HuH-7.5 (cell line): ENCODE measurements around the gene PDZD2.

Experiments used
- DNase-seq: peaks from one replicate; pipeline ENCODE4 v3.0.0; 2011; ENCODE audit warnings: low spot score

PDZD2 gene

GRCh38 chr5:32145378-32145777 is 506.4 kb downstream of the PDZD2 start:
- DNase-seq: no peak

- no peak for DNase-seq
Observed at GRCh38 chr5:32147236-32147635, 508.3 kb downstream of the PDZD2 start.

GRCh38 chr5:32147959-32148358 is 509.0 kb downstream of the PDZD2 start:
- no peak for DNase-seq

GRCh38 chr5:32150366-32150765 is 511.4 kb downstream of the PDZD2 start:
- DNase-seq: no peak

GRCh38 chr5:32151198-32151597 is 512.3 kb downstream of the PDZD2 start:
- no peak for DNase-seq

- no peak for DNase-seq
Observed at GRCh38 chr5:32153723-32154122, 514.8 kb downstream of the PDZD2 start.

- DNase-seq: no peak
Observed at GRCh38 chr5:32155211-32155610, 516.3 kb downstream of the PDZD2 start.

- DNase-seq: no peak
Observed at GRCh38 chr5:32156635-32157034, 517.7 kb downstream of the PDZD2 start.

GRCh38 chr5:32157078-32157477 is 518.1 kb downstream of the PDZD2 start:
- DNase-seq: no peak

- no peak for DNase-seq
Observed at GRCh38 chr5:32158679-32158975, 519.7 kb downstream of the PDZD2 start.

- no peak for DNase-seq
Observed at GRCh38 chr5:32159328-32160072, 520.6 kb downstream of the PDZD2 start.

GRCh38 chr5:32160228-32160627 is 521.3 kb downstream of the PDZD2 start:
- no peak for DNase-seq
